CD4-positive, alpha-beta T cell treated with Interleukin-10 for 1 hour (primary cell): ENCODE data around the gene GAS6.

Experiments
- DNase-seq: peaks from one replicate; pipeline ENCODE4 v3.0.0-alpha.2; 2020

The GAS6 gene

DNA sequence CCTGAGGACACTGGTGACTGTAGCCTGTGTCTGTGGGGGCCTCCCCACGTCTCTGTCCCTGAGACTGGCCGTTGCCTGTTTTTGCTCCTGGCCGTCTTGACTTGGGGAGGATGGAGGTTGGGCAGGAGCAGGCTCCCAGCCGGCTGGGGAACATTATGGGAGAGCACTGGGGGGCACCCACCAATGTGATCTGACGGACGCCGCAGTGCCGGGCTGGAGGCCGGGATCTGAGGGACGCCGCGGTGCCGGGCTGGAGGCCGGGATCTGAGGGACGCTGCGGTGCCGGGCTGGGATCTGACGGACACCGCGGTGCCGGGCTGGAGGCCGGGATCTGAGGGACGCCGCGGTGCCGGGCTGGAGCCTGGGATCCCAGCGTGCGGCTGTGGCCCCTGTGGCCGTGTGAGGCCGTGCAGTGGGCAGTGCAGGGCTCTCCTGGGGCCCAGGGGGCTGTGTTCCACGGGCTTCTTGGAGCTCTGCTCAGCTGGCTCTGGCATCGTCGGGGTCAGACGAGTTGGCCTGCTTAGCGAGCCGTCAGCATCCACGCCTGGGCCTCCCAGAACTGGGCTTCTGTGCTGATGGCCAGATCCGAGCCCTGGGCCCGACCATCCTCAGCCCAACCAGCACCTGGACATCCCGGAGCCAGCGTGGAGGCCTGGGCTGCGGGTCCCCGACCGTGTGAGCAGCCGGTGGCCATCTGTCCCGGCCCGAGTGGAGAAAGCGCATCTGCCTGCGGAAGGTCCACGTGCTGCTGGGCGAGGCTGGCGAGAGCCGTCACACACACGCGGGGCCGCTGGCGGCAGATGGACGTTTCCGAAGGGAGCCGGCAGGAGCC lies 45.8 kb downstream of the GAS6 start:
- no peak for DNase-seq

DNA sequence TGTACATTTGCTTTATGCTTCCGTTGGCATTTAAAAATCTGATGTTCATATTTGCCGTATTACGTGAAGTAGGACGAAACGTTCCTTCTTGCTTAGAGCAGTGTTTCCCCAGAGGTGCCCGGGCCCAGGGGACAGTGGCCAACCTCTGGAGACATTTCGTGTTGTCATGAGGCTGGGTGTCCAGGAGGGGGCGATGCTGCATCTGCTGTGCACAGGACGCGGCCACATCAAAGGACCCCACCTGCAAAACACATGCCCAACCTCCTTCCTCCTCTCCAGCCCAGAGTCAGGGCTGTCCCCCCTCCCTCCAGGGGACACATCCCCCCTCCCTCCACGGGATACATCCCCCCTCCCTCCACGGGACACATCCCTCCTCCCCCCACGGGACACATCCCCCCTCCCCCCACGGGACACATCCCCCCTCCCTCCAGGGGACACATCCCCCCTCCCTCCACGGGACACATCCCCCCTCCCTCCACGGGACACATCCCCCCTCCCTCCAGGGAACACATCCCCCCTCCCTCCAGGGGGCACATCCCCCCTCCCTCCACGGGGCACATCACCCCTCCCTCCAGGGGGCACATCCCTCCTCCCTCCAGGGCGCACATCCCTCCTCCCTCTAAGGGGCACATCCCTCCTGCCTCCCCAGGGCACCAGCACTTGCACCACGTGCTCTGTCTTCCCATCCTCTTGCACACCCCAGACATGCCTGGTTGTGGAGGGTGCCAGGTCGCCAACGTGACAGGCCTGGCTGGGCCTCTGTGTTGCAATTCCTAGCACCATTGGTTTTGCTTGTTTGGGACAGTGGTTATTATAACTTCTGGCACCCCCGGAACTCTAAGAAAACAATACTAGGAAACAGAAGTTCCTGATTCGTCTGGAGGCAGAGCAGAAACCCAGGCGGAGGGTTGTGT lies 46.7 kb downstream of the GAS6 start:
- peak; percentile 88 for DNase-seq

DNA sequence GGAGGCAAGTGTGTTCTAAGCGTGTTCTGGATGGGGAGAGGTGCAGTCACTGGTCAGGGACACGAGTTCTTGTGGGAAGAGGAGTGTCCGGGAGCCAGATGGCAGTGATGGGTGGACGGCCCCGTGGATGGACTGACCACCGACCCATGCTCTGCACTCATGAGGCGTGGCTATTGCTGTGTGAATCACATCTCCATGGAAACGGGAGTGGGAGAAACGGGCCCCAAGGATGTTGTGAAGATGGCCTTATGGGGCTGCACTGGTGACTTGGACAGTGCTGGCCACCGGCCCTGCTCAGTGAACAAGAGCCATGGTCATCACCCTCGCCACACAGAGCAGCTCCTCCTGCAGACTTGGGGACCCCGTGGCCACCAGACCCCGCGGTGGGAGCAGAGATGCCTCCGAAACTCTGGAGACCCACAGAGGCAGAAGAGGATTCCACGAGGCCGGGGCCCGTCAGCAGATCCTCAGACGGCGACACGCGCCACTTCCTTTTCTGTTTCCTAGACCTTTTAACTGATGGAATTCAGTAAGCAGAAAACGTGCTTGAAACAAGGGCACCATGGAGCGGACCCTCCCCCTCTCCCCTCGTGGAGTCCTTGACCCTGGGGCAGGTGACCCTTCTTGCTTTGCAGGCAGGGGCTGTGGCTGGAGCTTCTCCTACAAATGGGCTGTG lies 47.5 kb downstream of the GAS6 start:
- no peak for DNase-seq

DNA sequence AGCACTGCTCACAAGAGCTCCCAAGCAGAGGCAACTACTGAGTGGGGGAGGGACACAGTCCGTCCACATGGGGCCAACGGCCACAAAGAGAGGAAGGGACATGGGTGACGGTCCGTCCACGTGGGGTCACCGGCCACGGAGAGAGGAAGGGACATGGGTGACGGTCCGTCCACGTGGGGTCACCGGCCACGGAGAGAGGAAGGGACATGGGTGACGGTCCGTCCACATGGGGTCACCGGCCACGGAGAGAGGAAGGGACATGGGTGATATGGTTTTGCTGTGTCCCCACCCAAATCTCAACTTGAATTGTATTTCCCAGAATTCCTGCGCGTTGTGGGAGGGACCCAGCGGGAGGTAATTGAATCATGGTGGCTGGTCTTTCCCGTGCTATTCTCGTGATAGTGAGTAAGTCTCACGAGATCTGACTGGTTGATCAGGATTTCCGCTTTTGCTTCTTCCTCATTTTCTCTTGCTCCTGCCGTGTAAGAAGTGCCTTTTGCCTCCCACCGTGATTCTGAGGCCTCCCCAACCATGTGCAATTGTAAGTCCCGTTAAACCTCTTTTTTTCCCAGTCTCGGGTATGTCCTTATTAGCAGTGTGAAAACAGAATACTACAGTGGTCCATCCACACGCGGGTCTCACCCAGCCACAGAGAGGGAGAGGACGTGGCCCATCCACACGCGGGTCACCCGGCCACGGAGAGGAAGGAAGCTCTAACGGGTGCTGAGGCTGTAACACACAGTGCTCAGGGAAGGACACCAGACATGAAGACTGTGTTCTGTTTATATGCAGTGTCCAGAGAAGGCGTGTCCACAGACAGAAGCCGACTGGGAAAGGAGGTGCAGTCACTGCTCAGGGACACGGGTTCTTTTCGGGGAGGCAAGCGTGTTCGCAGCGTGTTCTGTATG lies 48.5 kb downstream of the GAS6 start:
- DNase-seq, result peak; percentile 51

DNA sequence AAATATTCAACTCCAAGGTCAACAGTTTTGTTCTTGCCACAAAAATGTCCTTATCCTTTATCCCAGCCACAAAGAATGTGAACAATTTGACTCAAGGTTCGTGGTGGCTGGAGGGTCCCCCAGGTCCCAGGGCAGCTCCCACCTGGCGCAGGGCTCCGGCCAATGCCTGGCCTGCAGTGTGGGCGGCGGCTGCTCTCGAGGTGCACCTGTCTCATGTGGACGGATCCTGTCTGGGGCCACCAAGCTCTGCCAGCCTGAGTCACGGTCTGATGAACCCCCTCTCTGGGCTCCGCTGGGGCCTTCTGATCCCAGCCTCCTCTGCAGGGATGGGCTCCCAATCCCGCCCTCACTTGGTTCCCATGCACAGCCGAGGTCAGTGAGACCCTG lies 49.4 kb downstream of the GAS6 start:
- no peak for DNase-seq

DNA sequence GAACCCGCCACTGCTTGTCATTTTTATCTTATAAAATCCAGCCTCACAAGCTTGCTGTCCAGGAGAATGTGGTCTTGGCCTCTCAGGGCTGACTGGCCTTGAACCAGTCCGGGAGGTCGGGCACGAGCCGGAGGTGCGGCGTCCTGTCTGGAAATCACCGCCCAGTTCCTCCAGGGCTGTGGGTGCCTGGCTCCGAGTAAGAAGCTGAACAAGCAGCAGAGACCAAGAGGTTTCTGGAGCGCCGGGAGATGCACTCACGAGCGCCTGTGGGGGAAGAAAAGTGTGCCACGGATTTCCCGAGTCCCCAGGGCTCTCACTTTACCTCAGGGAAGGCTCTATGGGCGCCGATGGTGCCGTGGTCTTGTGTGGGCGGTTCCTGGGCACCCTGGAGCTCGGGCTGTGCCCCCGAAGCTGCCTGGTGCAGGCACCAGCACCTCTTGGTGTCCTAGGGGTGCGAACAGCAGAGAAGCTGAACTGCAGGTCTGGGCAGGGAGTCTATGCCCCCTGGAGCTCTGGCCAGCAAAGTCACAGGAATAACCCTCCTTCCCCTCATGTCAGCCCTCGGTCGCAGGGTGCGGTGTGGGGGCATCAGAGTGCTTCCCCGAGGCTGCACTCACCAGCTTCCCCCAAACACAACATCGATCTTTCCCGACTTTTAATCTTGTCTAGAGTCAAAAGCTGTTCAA lies 50.0 kb downstream of the GAS6 start:
- DNase-seq, result no peak

DNA sequence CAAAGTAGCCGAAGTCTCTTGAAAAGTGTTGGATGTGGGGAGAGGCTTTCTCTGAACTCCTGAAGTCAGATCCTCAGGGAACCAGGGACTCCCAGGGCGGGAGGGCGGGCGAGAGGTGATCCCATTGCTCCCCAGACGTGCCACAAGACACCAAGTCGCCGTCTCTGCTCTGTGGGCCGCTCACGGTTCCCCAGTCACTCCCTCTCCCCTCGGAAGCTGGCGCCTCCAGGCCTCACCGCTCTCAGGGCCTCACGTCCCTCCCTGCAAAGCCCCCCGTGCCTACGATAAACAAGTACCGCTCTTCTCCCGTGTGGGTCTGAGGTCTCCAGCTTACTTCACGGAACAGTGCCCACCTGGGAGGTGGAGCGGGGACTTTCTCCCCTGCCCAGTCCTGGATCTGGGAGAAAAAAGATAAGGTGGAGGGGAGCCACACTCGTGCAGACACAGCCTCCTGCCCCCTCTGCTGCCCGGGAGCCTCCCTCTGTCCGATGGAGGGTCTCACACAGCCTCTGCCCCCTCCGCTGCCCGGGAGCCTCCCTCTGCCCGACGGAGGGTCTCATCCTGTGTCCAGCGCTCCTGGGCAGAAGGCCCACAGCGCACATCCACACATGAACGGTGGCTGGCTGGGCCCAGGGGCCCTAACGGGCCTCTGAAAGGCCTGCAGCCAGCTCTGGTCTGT lies 50.7 kb downstream of the GAS6 start:
- no peak for DNase-seq

DNA sequence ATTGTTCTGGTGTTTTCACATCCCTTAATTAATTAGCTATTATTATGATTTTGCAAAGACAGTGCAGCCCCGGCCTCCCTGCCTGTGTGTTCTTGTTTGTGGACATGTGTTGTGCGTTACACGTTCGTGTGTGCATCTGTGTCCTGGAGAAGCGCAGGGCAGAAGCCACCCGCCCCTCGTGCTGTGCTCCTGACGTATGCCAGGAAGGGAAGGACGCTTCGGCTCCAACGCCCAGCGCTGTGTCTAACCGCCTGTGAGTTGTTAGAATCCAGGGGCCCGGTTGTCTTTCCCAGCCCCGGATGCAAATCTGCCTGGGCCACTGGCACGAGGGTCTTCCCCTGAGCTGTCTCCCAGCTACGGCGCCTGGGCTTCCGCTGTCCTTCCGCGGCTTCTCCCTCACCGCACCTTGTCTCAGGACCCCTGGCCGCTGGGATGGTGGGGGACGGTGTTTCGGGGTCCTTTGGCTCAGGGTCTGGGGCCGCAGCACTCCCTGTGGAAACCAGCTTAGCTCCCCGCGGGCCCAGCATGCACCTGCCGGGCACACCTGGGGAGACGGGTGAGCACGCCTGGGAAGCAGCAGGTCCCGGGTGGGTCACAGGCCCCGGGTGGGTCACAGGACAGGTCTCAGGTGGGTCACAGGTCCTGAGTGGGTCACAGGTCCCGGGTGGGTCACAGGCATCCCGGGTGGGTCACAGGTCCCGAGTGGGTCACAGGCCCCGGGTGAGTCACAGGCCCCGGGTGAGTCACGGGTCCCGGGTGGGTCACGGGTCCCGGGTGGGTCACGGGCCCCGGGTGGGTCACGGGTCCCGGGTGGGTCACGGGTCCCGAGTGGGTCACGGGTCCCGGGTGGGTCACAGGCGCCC lies 51.5 kb downstream of the GAS6 start:
- no peak for DNase-seq

DNA sequence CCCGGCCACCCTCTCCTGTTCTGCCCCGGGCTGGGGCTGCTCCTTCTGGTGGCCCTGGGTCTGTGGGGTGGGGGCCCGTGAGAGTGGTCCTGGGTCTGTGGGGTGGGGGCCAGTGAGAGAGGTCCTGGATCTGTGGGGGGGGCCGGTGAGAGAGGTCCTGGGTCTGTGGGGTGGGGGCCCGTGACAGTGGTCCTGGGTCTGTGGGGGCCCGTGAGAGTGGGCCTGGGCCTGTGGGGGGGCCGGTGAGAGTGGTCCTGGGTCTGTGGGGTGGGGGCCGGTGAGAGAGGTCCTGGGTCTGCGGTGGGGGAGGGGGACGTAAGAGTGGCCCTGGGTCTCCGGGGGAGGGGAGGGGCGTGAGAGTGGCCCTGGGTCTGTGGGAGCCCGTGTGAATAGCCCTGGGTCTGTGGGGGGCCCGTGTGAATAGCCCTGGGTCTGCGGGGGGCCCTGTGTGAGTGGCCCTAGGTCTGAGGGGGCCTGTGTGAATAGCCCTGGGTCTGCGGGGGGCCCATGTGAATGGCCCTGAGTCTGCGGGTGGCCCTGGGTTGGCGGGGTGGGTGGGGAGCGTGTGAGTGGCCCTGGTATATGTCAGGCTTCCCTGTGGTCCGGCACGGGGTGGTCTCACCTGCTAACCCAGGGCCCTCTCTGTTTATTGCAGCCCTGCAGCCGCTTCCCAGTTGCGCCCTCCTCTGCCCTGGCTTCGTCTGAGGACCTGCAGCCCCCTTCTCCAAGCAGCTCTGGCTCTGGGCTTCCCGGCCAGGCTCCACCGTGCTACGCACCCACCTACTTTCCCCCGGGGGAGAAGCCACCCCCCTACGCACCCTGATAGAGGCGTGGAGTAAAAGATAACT lies 52.6 kb downstream of the GAS6 start:
- DNase-seq, result no peak

DNA sequence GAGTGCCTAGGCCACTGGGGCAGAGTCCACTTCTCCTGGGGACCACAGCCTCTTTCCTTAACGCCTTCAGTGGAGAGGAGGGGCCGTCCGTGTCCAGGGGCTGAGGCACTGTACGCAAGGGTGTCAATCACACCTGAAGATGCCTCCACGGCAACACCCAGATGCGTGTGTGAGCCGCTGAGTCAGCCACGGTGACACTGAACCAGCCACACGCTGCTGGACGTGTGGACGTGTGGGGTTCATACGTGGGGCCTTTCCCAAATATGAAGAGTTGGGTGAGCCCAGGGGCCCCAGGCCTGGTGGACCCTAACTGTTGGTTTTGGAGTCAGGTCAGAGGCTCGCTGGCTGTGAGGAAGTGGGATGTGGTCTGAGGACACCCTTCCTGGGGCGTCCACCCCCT lies 53.2 kb downstream of the GAS6 start:
- DNase-seq, result no peak

DNA sequence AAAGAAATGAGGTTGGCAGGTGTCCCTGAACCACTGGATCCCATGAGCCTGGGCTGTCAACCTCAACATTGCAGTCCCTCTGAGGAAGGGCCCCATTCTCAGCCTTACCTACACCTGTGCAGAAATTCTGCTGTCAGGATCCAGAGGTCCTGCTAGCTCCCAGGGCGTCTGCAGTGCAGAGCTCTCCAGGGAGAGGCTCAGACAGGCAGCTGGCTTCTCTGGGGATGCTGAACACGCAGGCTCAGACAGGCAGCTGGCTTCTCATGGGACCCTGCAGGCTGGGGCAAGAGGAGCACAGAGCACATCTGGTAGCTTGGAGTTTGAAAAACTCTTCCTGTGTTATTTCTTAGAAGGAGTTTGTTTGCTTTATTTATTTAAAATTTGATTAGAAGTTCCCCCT lies 53.9 kb downstream of the GAS6 start:
- DNase-seq, result no peak

DNA sequence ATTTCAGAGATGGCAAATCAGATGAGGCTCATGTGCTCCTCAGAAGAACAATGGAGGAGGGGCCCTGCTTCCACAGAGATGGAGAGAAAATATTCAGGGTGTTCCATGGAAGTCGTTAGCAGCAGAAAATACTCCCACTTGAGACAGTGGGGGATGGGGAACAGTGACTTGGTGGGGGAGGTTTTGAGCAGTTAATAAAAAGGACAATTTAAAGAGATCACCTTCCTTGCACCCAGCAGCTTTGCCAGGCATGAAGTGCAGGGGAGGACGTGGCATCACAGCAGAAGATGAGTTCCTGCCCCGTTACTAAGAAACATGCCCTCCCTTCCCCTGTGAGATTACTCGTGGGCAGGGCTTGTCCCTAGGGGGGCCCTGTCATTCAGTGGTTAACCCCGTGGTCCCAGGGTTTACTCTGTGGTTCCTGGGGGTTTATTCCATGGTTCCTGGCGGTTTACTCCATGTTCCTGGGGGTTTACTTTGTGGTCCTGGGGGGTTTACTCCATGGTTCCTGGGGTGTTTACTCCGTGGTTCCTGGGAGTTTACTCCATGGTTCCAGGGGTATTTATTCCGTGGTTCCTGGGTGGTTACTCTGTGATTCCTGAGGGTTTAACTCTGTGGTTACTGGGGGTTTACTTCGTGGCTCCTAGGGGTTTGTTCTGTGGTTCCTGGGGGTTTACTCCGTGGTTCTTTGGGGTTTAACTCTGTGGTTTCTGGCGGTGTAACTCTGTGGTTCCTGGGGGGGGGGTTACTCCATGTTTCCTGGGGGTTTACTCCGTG lies 55.6 kb downstream of the GAS6 start:
- no peak for DNase-seq

DNA sequence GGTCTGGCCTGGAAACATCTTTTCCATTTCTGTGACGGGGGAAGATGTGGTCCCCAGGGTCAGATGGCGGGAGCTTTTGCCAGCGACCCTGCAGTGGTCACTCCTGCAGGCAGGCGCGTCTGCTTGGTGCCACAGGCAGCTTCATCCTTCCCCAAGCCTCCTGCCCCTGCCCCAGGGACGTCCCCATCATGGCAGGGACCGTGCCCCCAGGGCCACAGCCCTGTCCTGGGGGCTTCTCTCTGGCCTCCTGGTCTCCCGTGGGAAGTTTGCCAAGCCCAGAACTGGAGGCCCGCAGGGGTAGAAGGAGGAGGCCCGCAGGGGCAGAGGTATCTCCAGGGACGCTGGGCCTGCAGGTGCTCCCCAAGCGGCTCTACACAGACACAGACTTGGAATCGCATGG lies 57.4 kb downstream of the GAS6 start:
- no peak for DNase-seq

DNA sequence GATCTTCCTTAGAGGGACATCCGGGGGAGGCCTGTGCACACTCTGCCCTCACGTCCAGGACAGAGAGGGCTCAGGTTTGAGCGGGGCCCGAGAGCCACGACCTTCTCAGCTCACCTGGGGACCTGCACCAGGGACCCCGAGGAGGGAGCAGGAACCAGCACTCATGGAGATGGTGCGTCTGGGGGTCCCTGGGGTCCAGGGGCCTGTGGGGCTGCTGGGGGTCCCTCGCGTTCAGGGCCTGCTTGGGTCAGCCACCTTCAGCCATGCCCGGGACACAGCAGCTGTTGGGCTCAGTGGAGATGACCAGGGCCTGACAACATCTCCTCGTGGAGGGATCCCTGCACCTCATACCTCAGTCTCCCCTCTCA lies 57.8 kb downstream of the GAS6 start:
- DNase-seq, result no peak

DNA sequence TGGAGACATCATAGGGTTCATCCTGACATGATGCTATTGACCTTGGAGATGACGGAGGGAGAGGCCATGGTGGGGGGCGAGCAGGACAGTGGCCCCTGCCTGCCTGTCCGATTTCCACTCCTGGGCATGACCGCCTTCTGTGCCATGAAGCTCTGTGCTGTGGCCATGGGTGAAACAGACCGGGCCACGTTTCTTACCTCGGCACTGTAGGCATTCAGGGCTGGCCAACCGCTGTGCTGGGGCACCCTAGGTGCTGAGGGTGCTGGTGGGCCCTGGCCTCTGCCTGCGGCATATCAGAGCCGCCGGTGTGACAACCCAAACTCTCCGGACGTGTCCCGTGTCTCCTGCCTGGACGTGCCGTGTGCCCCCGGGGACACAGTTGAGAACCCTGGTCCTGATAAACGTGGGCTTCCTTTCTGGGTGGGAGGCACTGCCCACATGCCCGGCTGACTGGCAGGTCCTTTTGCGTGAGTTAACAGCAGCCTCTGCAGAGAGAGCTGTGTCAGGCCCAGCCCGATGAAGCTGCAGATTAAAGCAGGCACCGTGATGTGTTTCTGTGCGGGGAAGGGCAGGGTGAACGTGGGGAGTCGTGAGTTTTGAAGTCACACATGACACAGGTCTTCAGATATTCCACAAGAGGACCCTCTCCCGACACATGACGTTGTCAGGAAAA lies 58.3 kb downstream of the GAS6 start:
- DNase-seq, result no peak

DNA sequence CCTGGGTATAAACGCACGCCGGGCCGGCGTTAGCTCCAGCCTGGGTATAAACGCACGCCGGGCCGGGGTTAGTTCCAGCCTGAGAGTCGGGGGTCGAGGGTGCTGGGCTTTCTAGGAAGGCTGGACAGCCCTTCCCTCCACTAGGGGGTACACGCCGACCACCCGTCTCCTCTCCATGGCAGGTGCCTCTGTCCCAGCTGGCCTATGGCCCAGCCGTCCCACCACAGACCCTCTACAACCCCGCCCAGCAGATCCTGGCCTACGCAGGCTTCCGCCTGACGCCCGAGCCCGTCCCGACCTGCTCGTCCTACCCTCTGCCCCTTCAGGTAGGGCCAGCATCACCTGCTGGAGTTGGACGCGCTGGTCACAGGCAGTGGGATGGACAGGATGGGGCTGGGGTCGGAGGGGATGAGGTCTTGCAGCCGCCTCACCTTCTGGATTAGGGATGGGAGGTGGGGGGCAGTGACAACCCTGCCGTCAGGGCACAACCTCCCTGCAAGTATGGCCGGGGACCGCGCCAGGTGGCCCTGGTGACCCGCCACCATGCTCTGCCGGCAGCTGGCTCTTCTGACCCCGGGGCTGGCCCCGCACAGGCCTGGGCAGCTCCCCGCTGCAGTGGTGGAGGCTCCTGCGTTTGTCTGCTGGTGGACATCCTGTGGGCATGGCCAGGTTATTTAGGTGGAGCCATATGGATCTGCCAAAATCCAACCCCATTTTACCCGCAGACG lies 59.0 kb downstream of the GAS6 start:
- DNase-seq, result no peak

DNA sequence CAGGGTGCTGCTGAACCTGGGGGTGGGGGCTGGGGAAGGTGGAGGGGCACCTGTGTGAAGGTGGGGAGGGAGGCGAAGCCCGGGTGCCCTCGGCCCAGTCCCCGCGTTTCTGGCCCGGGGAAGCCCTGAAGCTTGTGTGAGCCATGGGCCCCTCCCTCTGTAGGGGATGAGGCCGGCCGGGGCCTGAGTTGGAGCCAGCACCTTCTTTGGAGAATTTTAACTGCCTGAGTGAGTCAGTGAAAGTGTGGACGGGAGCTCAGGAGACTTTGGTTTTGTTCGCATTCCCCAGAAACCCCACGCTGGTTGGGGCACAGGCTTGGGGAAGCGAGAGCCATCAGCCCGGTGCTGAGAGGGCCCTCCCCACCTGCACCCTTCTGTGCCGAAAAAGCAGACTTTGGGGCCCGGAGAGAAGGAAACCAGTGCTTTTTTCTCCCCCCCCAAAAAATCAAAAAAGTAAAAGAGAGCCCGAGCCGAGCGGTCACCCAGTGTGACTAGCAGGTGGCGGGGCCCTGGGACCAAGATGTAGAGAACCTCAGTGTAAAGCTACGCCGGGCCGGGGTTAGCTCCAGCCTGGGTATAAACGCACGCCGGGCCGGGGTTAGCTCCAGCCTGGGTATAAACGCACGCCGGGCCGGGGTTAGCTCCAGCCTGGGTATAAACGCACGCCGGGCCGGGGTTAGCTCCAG lies 59.7 kb downstream of the GAS6 start:
- no peak for DNase-seq
